ENCODE results near the gene RBM6.

RBM6 gene

GRCh38 chr3:50126287-50127211 is 186.6 kb downstream of the RBM6 start:
- no peak for DNase-seq (ENCODE audit: low read depth, low spot score)
